ENCODE results near the gene PPP6R2. TPM values are rescaled to one million over a fixed set of nuclear protein-coding genes. Genes with fewer than 3 reads are reported as not detected.

The PPP6R2 gene
- total and polyA plus RNA-seq, 9 of the 15 experiments (the other 6 are each of a cell fraction or from before 2014, with no cell fraction given): 0.32 to 39.8 (median 21.4) TPM

DNA sequence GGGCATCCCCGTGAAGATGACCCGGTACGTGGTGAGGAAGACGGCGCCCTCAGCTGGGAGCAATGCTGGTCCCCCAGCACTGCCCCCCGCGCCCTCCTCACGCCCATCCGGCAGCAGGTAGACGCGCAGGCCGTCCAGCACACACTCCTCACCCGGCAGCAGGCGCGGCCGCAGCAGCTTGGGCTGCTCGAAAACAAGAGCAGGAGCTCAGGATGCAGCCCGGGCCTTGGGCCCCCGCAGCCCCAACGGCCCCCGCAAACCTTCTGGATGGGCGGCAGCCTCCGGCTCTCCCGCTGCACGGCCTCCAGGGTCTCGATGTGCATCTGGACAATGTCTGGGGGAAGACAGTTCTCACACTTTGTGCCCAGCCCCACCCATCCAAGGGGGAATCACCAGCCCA, 118.4 kb downstream of the PPP6R2 start:
- in situ Hi-C loops (cut with MboI): no loop called here
- CTCF ChIA-PET (ENCODE audit: low intra/inter-chr PET ratio): interaction anchor here (0.6 kb wide), 1 partner anchor 360 kb away, joined by 3 read pairs; no protein-coding TSS in a partner anchor
- no peak for DNase-seq (ENCODE audit: extremely low read depth in 1 of 4, low spot score in 3 of 4)
- no peak for TF ChIP-seq HSF4 (CRISPR knock-in tag; IDR thresholded peaks at IDR 0.05; ENCODE audit: borderline replicate concordance)
- no peak for TF ChIP-seq TBP (optimal IDR thresholded peaks at IDR 0.05; ENCODE audit: low read depth, low read length)
- TF ChIP-seq ZNF324 (CRISPR knock-in tag; IDR thresholded peaks at IDR 0.05): no peak
- no peak for TF ChIP-seq ZNF175 (CRISPR knock-in tag; IDR thresholded peaks at IDR 0.05; ENCODE audit: low read depth)
- no peak for TF ChIP-seq ZFP91 (CRISPR knock-in tag; IDR thresholded peaks at IDR 0.05)
- TF ChIP-seq, protein P1, sequence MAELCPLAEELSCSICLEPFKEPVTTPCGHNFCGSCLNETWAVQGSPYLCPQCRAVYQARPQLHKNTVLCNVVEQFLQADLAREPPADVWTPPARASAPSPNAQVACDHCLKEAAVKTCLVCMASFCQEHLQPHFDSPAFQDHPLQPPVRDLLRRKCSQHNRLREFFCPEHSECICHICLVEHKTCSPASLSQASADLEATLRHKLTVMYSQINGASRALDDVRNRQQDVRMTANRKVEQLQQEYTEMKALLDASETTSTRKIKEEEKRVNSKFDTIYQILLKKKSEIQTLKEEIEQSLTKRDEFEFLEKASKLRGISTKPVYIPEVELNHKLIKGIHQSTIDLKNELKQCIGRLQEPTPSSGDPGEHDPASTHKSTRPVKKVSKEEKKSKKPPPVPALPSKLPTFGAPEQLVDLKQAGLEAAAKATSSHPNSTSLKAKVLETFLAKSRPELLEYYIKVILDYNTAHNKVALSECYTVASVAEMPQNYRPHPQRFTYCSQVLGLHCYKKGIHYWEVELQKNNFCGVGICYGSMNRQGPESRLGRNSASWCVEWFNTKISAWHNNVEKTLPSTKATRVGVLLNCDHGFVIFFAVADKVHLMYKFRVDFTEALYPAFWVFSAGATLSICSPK (IDR thresholded peaks at IDR 0.05; ENCODE audit: borderline replicate concordance): no peak
- TF ChIP-seq NFRKB (IDR thresholded peaks at IDR 0.05; ENCODE audit: low read depth): no peak
- no peak for TF ChIP-seq NELFE (IDR thresholded peaks at IDR 0.05; ENCODE audit: insufficient read depth, insufficient read length)
- TF ChIP-seq, protein P2, sequence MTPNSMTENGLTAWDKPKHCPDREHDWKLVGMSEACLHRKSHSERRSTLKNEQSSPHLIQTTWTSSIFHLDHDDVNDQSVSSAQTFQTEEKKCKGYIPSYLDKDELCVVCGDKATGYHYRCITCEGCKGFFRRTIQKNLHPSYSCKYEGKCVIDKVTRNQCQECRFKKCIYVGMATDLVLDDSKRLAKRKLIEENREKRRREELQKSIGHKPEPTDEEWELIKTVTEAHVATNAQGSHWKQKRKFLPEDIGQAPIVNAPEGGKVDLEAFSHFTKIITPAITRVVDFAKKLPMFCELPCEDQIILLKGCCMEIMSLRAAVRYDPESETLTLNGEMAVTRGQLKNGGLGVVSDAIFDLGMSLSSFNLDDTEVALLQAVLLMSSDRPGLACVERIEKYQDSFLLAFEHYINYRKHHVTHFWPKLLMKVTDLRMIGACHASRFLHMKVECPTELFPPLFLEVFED (CRISPR knock-in tag; conservative IDR thresholded peaks at IDR 0.05): no peak
- TF ChIP-seq TRIM28 (IDR thresholded peaks at IDR 0.05): no peak
- no peak for TF ChIP-seq HCFC1 (IDR thresholded peaks at IDR 0.05; ENCODE audit: low read depth, low read length)
- no peak for TF ChIP-seq ETV5 (CRISPR knock-in tag; IDR thresholded peaks at IDR 0.05; ENCODE audit: low read depth)
- no peaks in the 10 kb centered on the region for H3K9me1 ChIP-seq (ENCODE audit: control insufficient read depth, insufficient read depth, low read length)
- no peaks in the 10 kb centered on the region for H4K20me1 ChIP-seq (replicated peaks; ENCODE audit: control insufficient read depth, insufficient read depth, low read length)
- H3K9me3 ChIP-seq (replicated peaks; ENCODE audit: control insufficient read depth, insufficient read depth, low read depth, low read length): no peaks in the 10 kb centered on the region
- POLR2A ChIA-PET: no interaction called here
- peaks cover 61% of the 10 kb centered on the region; the same call in 1 of the 3 replicates for H3K36me3 ChIP-seq (ENCODE audit: control insufficient read depth, insufficient read depth, low read length)
- no peak overlapping the region for H3K4me2 ChIP-seq (ENCODE audit: insufficient read depth, low read length)
- H2AFZ ChIP-seq (ENCODE audit: low read depth, low read length): no peak overlapping the region
- peaks cover 0 to 4% of the 10 kb centered on the region in 2 experiments; a peak in 2 of 5 replicates for H3K4me1 ChIP-seq (replicated peaks in 1 of 2; ENCODE audit: control insufficient read depth in 2 of 2, insufficient read depth in 2 of 2, low read length in 2 of 2)
- no TSS peak for BruUV-seq (replicated peaks)
- H3K4me3 ChIP-seq: no peak overlapping the region
- 95% methylated on average over 7 of the region's 26 CpGs for WGBS (ENCODE audit: insufficient coverage, low coverage, missing lambda C conversion rate)
- no peak for ATAC-seq
- no peak for FAIRE-seq
- intact Hi-C loops (cut with micrococcal nuclease): no loop called here
- no peak overlapping the region for H3K9ac ChIP-seq (ENCODE audit: insufficient read depth in 1 of 2, low read depth in 2 of 2, low read length in 2 of 2)
- no peaks in the 10 kb centered on the region for H3K27me3 ChIP-seq (ENCODE audit: control insufficient read depth in 2 of 2, insufficient read depth in 2 of 2, low read length in 2 of 2)
- no peak overlapping the region for H3K27ac ChIP-seq (ENCODE audit: extremely low read depth, low read depth, low read length)
- H3K79me2 ChIP-seq (ENCODE audit: control insufficient read depth, insufficient read depth, low read length): no peaks in the 10 kb centered on the region
